Activated CD8-positive, alpha-beta memory T cell treated with anti-CD3 and anti-CD28 coated beads for 36 hours (primary cell): ENCODE data around the gene OLIG2. TPM values are rescaled to one million over a fixed set of nuclear protein-coding genes. Genes with fewer than 3 reads are reported as not detected.

ENCODE experiments used
- CTCF ChIA-PET: fragments of 350-600 bp; sonication (Branson Sonifier 250); formaldehyde crosslinking; loops from one replicate; lab custom pipeline; 2021; ENCODE audit warnings: antibody characterized with exemption; lab: Charles Lee
- POLR2A ChIA-PET: fragments of 350-600 bp; sonication (Branson Sonifier 250); formaldehyde crosslinking; loops from one replicate; lab custom pipeline; 2021; ENCODE audit warnings: antibody characterized with exemption; lab: Charles Lee
- total RNA-seq, 2 experiments: library from RNA; stranded (reverse); gene quantifications; one replicate each; pipeline ENCODE4 v1.2.3, GENCODE V29; 2021

Gene OLIG2
- total RNA-seq: not detected

DNA sequence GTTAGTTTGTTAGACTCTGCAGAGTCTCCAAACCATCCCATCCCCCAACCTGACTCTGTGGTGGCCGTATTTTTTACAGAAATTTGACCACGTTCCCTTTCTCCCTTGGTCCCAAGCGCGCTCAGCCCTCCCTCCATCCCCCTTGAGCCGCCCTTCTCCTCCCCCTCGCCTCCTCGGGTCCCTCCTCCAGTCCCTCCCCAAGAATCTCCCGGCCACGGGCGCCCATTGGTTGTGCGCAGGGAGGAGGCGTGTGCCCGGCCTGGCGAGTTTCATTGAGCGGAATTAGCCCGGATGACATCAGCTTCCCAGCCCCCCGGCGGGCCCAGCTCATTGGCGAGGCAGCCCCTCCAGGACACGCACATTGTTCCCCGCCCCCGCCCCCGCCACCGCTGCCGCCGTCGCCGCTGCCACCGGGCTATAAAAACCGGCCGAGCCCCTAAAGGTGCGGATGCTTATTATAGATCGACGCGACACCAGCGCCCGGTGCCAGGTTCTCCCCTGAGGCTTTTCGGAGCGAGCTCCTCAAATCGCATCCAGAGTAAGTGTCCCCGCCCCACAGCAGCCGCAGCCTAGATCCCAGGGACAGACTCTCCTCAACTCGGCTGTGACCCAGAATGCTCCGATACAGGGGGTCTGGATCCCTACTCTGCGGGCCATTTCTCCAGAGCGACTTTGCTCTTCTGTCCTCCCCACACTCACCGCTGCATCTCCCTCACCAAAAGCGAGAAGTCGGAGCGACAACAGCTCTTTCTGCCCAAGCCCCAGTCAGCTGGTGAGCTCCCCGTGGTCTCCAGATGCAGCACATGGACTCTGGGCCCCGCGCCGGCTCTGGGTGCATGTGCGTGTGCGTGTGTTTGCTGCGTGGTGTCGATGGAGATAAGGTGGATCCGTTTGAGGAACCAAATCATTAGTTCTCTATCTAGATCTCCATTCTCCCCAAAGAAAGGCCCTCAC is at the start of gene OLIG2:
Gene OLIG2, plus strand, starts transcription at position 447 of the 954 bp plus-strand sequence. CDS start 928 bp downstream, outside the sequence.
- ChIA-PET POLR2A (no interaction called here), CTCF (interaction anchor here (1.1 kb wide), 1 partner anchor 102 kb away, joined by 3 read pairs; no protein-coding TSS in a partner anchor)

DNA sequence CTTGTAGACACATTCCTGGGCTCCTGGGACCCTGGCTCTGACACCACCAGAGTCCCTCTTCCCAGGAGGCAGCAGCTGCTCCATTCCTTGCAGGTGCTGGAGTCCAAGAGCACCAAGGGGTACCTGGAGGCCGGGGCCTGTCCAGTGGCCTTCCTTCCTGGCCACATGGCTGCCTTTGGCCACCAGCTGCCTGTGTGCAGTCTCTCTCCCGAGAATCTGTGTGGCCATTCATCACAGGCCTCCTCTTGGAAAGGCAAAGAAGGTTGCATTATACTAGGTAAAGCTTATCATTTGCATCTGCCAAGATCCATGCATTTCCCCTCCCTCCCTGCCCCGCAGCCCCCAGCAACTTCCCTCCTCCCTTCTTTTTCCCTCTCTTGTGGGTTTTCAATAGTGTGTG is 48.9 kb upstream of the OLIG2 start:
- CTCF ChIA-PET: no interaction called here

GRCh38 chr21:32977216-32977615 is 48.5 kb upstream of the OLIG2 start:
- POLR2A ChIA-PET: no interaction called here
- CTCF ChIA-PET: no interaction called here

More for the DNA sequence above, 48.9 kb upstream of the OLIG2 start:
- POLR2A ChIA-PET: no interaction called here

- ChIA-PET CTCF (no interaction called here), POLR2A (no interaction called here)
Measured at GRCh38 chr21:32978331-32979270, 47.1 kb upstream of the OLIG2 start.

DNA sequence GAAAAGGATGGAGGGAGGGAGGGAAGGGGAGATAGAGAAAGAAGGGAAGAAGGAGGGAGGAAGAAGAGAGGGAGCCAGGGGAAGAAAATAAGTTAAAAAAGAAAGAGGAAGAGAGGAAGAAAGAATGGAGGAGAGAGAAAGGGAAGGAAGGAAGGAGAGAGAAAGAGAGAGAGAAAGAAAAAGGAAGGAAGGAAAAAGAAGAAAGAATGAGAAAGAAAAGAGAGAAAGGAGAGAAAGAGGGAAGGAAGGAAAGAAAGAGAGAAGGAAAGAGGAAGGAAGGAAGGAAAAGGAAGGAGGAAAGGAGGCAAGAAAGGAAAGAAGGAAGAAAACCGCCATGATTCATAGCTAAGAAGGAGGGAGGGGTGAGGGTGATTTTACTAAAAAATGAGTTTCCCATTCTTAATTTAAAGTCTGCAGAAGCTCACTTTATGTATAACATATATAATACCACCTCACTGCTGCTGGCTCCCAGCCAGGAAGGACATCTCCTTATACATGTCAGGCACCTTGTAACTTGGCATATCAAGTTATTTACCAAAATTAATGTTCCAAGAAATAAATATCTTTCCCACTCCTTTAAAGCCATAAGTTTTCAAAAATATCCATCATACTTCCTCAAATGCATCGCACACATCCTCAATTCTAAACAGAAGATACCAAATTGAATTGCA is 46.0 kb upstream of the OLIG2 start:
- ChIA-PET POLR2A (no interaction called here), CTCF (no interaction called here)

DNA sequence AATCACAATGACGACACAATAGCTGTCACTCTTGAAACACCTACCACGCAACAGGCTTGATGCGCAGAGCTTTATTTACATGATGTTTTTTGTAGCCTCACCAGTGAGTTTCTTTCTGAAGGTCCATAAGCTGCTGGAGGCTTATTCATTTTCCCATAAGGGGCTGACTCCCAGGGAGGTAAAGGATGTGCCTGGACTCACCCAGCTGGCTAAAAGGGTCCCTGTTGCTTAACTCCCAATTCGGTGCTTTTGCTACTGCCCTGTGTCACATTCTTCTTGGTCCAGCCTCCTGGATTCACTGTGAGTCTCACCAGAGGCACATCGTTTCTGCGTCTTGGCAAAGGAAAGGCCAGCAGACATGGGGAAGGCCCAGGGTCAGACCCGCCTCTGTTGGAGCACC is 44.6 kb upstream of the OLIG2 start:
- ChIA-PET POLR2A (no interaction called here), CTCF (interaction anchor here (0.6 kb wide), 1 partner anchor 381 kb away, joined by 3 read pairs; no protein-coding TSS in a partner anchor)

GRCh38 chr21:32990666-32991065 is 35.1 kb upstream of the OLIG2 start:
- ChIA-PET CTCF (no interaction called here), POLR2A (no interaction called here)

- ChIA-PET CTCF (no interaction called here), POLR2A (no interaction called here)
Measured at GRCh38 chr21:32991361-32991760, 34.4 kb upstream of the OLIG2 start.

DNA sequence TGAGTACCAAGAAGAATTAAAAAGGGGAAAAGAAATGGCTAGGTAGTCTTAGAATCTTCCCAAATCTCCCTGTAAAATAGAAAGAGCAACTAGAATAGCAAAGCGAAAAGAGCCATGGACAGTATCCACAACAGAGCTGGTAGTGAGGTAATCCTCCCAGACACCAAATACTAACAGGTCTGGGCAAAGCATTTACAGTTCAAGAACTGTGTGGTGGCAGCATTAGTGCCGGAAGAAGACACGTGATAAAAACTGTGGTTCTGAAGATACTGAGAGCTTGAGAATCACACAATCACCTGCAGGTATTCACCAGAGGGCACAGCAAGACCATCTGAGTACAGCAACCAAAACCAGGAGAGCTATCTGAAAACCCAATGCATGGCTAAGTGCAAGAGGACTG is 31.8 kb upstream of the OLIG2 start:
- CTCF ChIA-PET: interaction anchor here (0.7 to 1.3 kb wide), 4 partner anchors 16 to 203 kb away, joined by 3 read pairs; no protein-coding TSS in a partner anchor
- POLR2A ChIA-PET: interaction anchor here (0.5 kb wide), 1 partner anchor 464 kb away, joined by 4 read pairs; no protein-coding TSS in a partner anchor

DNA sequence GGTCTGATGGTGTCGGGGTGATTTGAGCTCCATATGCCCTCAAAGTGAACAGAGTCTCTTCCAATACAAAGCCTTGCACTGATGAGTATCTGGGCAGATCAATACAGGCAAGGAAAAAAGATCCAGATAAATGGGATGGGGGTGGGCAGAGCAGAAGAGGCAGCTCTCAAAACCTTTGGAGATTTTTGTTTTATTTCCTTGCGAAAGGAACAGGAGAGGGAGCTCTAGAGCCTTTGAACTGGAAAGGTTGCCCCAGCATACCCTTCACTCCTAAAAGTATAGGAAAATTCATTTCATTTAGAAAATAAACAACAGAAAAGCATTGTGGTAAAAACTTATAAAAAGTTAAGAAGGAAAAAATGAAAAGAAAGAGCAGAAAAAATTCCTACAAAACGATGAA is 31.4 kb upstream of the OLIG2 start:
- CTCF ChIA-PET: interaction anchor here (0.7 to 1.3 kb wide), 4 partner anchors 15 to 203 kb away, joined by 3 read pairs; no protein-coding TSS in a partner anchor
- POLR2A ChIA-PET: no interaction called here

- ChIA-PET POLR2A (no interaction called here), CTCF (no interaction called here)
Measured at GRCh38 chr21:33007747-33008146, 18.0 kb upstream of the OLIG2 start.

- ChIA-PET POLR2A (no interaction called here), CTCF (no interaction called here)
Measured at GRCh38 chr21:33008333-33009051, 17.2 kb upstream of the OLIG2 start.

GRCh38 chr21:33010931-33011330 is 14.8 kb upstream of the OLIG2 start:
- CTCF ChIA-PET: no interaction called here

GRCh38 chr21:33011462-33011861 is 14.3 kb upstream of the OLIG2 start:
- ChIA-PET CTCF (no interaction called here), POLR2A (no interaction called here)

More at GRCh38 chr21:33010931-33011330, 14.8 kb upstream of the OLIG2 start:
- POLR2A ChIA-PET: no interaction called here

DNA sequence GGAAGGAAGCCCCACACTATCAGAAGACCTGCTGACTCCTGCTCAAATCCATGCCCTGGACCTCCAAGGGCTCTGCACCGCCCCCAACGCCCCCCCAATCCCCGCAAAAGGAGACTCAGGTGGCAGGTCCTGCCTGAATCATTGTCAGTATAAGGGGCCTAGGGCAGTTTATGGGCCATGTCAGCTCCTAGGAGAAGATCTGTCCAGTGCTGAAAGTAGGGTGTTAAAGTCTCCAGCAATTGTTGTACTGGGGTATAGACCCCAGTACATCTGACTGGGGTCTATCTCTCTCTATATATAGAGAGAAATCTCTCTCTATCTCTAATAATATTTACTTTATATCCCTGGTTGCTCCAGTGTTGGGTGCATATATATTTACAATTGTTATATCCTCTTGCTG is 12.1 kb upstream of the OLIG2 start:
- POLR2A ChIA-PET: no interaction called here

DNA sequence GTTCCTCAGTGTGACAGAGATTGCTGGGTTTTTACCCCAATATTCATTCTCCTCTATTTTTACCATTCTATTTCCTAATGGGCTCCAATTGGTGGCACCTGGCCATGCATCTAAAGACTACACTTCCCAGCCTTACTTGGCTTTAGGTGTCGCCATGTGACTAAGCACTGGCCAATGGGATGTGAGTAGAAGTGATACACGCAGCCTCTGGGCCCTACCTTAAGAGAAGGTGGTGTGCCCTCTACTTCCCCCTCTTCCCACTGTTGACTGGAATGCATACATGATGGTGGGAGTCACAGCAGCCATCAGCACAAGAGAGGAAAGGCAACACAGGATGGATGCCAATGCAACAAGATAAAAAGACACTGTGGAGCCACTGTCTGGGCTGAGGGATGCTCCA is 11.4 kb upstream of the OLIG2 start:
- POLR2A ChIA-PET: no interaction called here
- CTCF ChIA-PET: no interaction called here

More for the DNA sequence above, 12.1 kb upstream of the OLIG2 start:
- CTCF ChIA-PET: no interaction called here

GRCh38 chr21:33015096-33015495 is 10.6 kb upstream of the OLIG2 start:
- ChIA-PET POLR2A (no interaction called here), CTCF (no interaction called here)

GRCh38 chr21:33015756-33016155 is 10.0 kb upstream of the OLIG2 start:
- ChIA-PET POLR2A (no interaction called here), CTCF (no interaction called here)
